ENCODE data around the gene AICDA. TPM values are rescaled to one million over a fixed set of nuclear protein-coding genes. Genes with fewer than 3 reads are reported as not detected.

The AICDA gene
- total and polyA plus RNA-seq, 2 of the 13 experiments (the other 11 are each of a cell fraction or from before 2014, with no cell fraction given), result not detected

GRCh38 chr12:8572507-8572906 lies 40.2 kb downstream of the AICDA start (continued):
- TF ChIP-seq ARID2 (CRISPR knock-in tag; IDR thresholded peaks at IDR 0.05; ENCODE audit: borderline replicate concordance) (no peak), ZFY (CRISPR knock-in tag; IDR thresholded peaks at IDR 0.05) (no peak), NFKBIZ (CRISPR knock-in tag; IDR thresholded peaks at IDR 0.05) (no peak), JARID2 (CRISPR knock-in tag; IDR thresholded peaks at IDR 0.05; ENCODE audit: insufficient replicate concordance) (no peak), AHR (CRISPR knock-in tag; IDR thresholded peaks at IDR 0.05) (no peak), ZNF280D (CRISPR knock-in tag; IDR thresholded peaks at IDR 0.05) (no peak), ZNF597 (CRISPR knock-in tag; IDR thresholded peaks at IDR 0.05) (no peak), CBFB (CRISPR knock-in tag; IDR thresholded peaks at IDR 0.05) (no peak)

GRCh38 chr12:8566525-8566924 lies 46.1 kb downstream of the AICDA start:
- Histone ChIP-seq H3K4me3 (replicated peaks in 1 of 3; ENCODE audit: insufficient read depth in 1 of 3, low read depth in 2 of 3, low read length in 3 of 3) (no peak overlapping the region), H4K20me1 (ENCODE audit: insufficient read depth, low read length) (no peaks in the 10 kb centered on the region), H3K4me1 (ENCODE audit: insufficient read depth, low read length) (no peaks in the 10 kb centered on the region), H3K27me3 (ENCODE audit: control insufficient read depth in 1 of 2, insufficient read depth in 2 of 2, low read length in 2 of 2) (no peaks in the 10 kb centered on the region), H3K4me2 (ENCODE audit: low read depth, low read length) (no peak overlapping the region), H3K79me2 (ENCODE audit: insufficient read depth, low read length) (no peaks in the 10 kb centered on the region), H3K36me3 (replicated peaks in 1 of 2; ENCODE audit: control insufficient read depth in 1 of 2, insufficient read depth in 2 of 2, low read length in 2 of 2) (no peaks in the 10 kb centered on the region), H3K9ac (ENCODE audit: insufficient read depth, low read depth, low read length) (no peak overlapping the region), H3K9me3 (ENCODE audit: low read length) (no peaks in the 10 kb centered on the region), H3K27ac (ENCODE audit: extremely low read length, insufficient read depth, low read length) (no peak overlapping the region), H2AFZ (ENCODE audit: low read length) (no peak overlapping the region)
- CTCF ChIA-PET (ENCODE audit: low intra/inter-chr PET ratio, low total read pairs), result no interaction called here
- DNase-seq (ENCODE audit: low spot score) (no peak), FAIRE-seq (no peak), ATAC-seq (no peak)
- POLR2A ChIA-PET, result no interaction called here
- intact Hi-C loops (cut with micrococcal nuclease; ENCODE audit: unreplicated experiment), result no loop called here
- in situ Hi-C loops (cut with HindIII; ENCODE audit: extremely low pct_ligation_motif_present, low pct_unique_long_range_greater_than_20kb), result no loop called here
- BruUV-seq (replicated peaks), result no TSS peak
- TF ChIP-seq U2AF1 (optimal IDR thresholded peaks at IDR 0.05; ENCODE audit: low read depth, low read length), result no peak
- no peak for TF ChIP-seq ZNF407 (CRISPR knock-in tag; IDR thresholded peaks at IDR 0.05; ENCODE audit: not compliant biosample characterization)
